Breast epithelium (tissue), 4 donors: ENCODE measurements around the gene STEAP3. TPM values are rescaled to one million over a fixed set of nuclear protein-coding genes. Genes with fewer than 3 reads are reported as not detected.
A peak's percentile ranks its signal among the peaks of the same experiment; 100 is the strongest.

ENCODE experiments used
- DNase-seq, 2 donors: peaks; one replicate each; pipeline ENCODE4 v3.0.0-alpha.2; 2019; ENCODE audit warnings: low spot score in 2 of 2
- H3K27ac ChIP-seq, 2 donors: fragments of 200-600 bp; sonication (generic) in 1 of 2; one replicate each; pipeline ENCODE4 v1.5.1; 2016 to 2019; ENCODE audit warnings: mild to moderate bottlenecking in 1 of 2
- H3K27me3 ChIP-seq, 2 donors: fragments of 200-600 bp; sonication (generic) in 1 of 2; one replicate each; pipeline versions ENCODE4 v1.5.1 to v1.6.0; 2017 to 2019; ENCODE audit warnings: control low read depth in 1 of 2, mild to moderate bottlenecking in 1 of 2
- H3K36me3 ChIP-seq: fragments of 200-600 bp; one replicate; pipeline ENCODE4 v1.5.1; 2019
- H3K4me1 ChIP-seq, 2 donors: fragments of 200-600 bp; sonication (generic); one replicate each; pipeline ENCODE4 v1.5.1; 2016 to 2019; ENCODE audit warnings: control low read depth in 1 of 2
- H3K4me3 ChIP-seq, 3 donors: fragments of 200-600 bp; sonication (generic); 1 replicate in 2 of 3; 2 replicates in 1 of 3; pipeline ENCODE4 v1.5.1; 2016 to 2019; ENCODE audit warnings: mild to moderate bottlenecking in 3 of 3, moderate library complexity in 2 of 3
- H3K9me3 ChIP-seq, 2 donors: fragments of 200-600 bp; sonication (generic) in 1 of 2; one replicate each; pipeline ENCODE4 v1.5.1; 2016 to 2019; ENCODE audit warnings: control low read depth in 1 of 2
- POLR2A ChIP-seq: fragments of 450-650 bp; IDR thresholded peaks from one replicate; pipeline ENCODE4 v1.6.1; 2016; ENCODE audit warnings: antibody characterized with exemption, mild to moderate bottlenecking, moderate library complexity
- POLR2AphosphoS5 ChIP-seq, 3 donors: sonication (generic); formaldehyde crosslinking; IDR thresholded peaks; one replicate each; pipeline ENCODE4 v1.6.1; 2017; ENCODE audit warnings: antibody characterized with exemption in 3 of 3
- intact Hi-C: fragments of 100-400 bp; cut with DNase I; formaldehyde crosslinking; loops from one replicate; pipeline ENCODE4 v1.15.1; 2023; ENCODE audit warnings: low total_unique reads
- total RNA-seq, 3 donors: library from RNA; depleted of rRNA; stranded (reverse); fragments of >200 nt; gene quantifications; one replicate each; pipeline ENCODE4 v1.1.0, GENCODE V29; 2016
- TF ChIP-seq, protein P1 (sequence below), 3 donors: fragments of 450-650 bp; IDR thresholded peaks; one replicate each; pipeline ENCODE4 v1.5.1; 2016 to 2017; ENCODE audit warnings: antibody characterized with exemption in 3 of 3, mild to moderate bottlenecking in 3 of 3, moderate library complexity in 3 of 3

Gene STEAP3
- total RNA-seq, 3 donors from 2014 or later, result 11.2 to 52.2 (median 49.8) TPM

DNA sequence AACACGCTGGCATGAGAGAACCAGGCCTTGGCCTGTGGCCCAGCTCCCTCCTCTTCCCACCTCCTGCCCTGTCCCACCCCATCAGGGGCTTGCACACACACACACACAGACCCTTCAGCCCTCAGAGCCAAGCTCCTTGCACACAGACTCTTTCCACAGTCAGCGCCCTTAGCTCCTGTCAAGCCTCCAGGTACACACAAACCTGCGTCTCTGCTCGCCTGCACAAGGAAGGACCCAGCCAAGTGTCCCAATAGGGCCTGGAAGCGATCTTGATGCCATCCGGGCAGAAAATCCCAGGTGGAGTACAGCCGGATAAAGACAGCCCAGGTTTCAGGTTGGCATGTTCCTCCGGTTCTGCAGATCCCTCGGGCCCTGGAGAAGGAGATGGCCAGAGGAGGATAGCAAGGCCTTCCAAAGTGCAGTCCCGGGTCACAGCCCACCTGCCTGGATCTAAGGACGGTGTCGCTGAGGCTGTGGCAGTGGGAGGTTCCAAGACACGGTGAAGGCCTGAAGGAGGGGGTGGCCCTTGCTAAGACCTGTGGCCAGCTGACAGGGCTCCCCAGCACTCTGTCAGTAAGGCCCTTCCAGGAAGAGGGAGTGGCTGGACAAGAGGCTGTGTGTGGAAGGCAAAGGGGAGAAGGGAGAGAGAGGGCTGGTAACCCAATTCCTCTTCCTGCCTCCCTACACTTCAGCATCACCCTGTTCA lies 18.5 kb upstream of the STEAP3 start:
- DNase-seq, result no peak
- Histone ChIP-seq H3K4me1 (peaks cover 0 to 7% of the 10 kb centered on the region in 2 donors), H3K27me3 (no peaks in the 10 kb centered on the region), H3K4me3 (no peak overlapping the region), H3K9me3 (no peaks in the 10 kb centered on the region), H3K27ac (peak overlapping the region; percentile 66 to 79), H3K36me3 (no peaks in the 10 kb centered on the region)
- TF ChIP-seq POLR2A (no peak), POLR2AphosphoS5 (IDR thresholded peaks at IDR 0.05) (no peak)
- TF ChIP-seq, protein P1, sequence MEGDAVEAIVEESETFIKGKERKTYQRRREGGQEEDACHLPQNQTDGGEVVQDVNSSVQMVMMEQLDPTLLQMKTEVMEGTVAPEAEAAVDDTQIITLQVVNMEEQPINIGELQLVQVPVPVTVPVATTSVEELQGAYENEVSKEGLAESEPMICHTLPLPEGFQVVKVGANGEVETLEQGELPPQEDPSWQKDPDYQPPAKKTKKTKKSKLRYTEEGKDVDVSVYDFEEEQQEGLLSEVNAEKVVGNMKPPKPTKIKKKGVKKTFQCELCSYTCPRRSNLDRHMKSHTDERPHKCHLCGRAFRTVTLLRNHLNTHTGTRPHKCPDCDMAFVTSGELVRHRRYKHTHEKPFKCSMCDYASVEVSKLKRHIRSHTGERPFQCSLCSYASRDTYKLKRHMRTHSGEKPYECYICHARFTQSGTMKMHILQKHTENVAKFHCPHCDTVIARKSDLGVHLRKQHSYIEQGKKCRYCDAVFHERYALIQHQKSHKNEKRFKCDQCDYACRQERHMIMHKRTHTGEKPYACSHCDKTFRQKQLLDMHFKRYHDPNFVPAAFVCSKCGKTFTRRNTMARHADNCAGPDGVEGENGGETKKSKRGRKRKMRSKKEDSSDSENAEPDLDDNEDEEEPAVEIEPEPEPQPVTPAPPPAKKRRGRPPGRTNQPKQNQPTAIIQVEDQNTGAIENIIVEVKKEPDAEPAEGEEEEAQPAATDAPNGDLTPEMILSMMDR (IDR thresholded peaks at IDR 0.05), result no peak
- intact Hi-C loops, result loop anchor here (5.0 kb wide), 1 partner anchor 33 kb away; no protein-coding TSS in a partner anchor

DNA sequence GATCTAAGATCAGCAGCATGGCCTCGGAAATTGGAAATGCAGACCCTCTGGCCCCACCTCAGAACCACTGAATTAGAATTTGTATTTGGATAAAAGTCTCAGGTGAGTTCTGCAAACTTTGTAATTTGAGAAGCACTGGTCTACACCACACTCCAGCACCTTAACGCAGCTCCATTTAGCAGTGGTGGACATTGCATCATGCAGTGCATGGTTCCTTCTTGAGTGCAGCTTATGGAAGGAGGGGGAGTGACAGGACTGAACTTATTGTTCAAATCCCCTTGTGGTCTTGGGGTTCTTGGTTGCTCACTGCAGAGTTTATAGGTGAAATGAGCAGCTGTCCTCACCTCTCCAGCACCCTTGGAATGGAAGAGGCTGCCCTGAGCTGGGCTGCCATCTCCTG lies 17.4 kb upstream of the STEAP3 start:
- Histone ChIP-seq H3K4me3 (no peak overlapping the region), H3K27me3 (no peaks in the 10 kb centered on the region), H3K4me1 (peaks cover 0 to 7% of the 10 kb centered on the region in 2 donors), H3K9me3 (no peaks in the 10 kb centered on the region), H3K36me3 (no peaks in the 10 kb centered on the region), H3K27ac (no peak overlapping the region)
- intact Hi-C loops, result loop anchor here (5.0 kb wide), 1 partner anchor 34 kb away; no protein-coding TSS in a partner anchor
- TF ChIP-seq, protein P1 (IDR thresholded peaks at IDR 0.05), result no peak
- TF ChIP-seq POLR2AphosphoS5 (IDR thresholded peaks at IDR 0.05) (no peak), POLR2A (no peak)
- no peak for DNase-seq

DNA sequence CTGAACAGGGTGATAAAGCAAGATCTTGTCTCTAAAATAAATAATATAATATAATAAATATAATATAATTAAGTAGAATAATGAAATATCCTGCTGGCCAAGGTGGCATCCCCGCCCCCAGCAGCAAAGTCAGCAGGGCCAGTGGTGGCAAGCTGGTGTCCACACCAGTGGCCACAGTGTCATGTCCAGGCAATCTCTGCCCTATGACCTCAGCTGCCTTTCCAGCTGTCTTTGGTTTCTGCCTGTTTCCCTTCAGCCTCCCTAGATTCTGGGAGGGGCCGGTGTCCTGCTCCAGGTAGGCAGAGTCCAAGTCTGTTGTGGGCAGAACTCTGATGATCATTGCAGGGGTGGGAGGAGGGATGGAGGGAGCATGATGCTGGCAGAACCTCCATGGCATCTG lies 16.2 kb upstream of the STEAP3 start:
- H3K9me3 ChIP-seq, result no peaks in the 10 kb centered on the region
- peaks cover 0 to 7% of the 10 kb centered on the region in 2 donors for H3K4me1 ChIP-seq
- no peak for DNase-seq
- no peak overlapping the region for H3K27ac ChIP-seq
- no peaks in the 10 kb centered on the region for H3K27me3 ChIP-seq
- H3K4me3 ChIP-seq, result no peak overlapping the region
- no peaks in the 10 kb centered on the region for H3K36me3 ChIP-seq
- TF ChIP-seq POLR2AphosphoS5 (IDR thresholded peaks at IDR 0.05) (no peak), POLR2A (no peak)
- TF ChIP-seq, protein P1 (IDR thresholded peaks at IDR 0.05), result no peak
- intact Hi-C loops, result loop anchor here (5.0 kb wide), 1 partner anchor 35 kb away; no protein-coding TSS in a partner anchor

DNA sequence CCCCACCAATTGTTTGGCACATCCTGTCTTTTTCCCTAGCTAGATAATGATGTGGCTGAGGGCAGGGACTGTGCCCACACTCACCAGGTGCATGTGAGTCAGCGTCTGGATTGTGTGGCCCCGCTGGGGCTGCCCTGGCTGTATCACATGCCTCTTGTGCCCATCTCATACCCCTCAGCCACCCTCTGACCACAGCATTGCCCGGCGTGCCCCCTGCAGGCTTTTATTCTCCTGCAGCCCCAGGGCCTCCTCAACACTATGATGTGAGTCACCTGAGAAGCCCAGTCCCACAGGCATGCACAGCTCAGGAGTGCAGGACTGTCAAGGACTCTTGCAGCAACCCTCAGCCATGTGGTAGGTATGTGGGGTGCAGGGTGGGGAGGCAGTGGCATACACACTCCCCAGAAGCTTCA lies 14.8 kb upstream of the STEAP3 start:
- peaks cover 0 to 7% of the 10 kb centered on the region in 2 donors for H3K4me1 ChIP-seq
- no peak overlapping the region for H3K27ac ChIP-seq
- no peaks in the 10 kb centered on the region for H3K36me3 ChIP-seq
- intact Hi-C loops, result loop anchor here (5.0 kb wide), 1 partner anchor 36 kb away; no protein-coding TSS in a partner anchor
- TF ChIP-seq, protein P1 (IDR thresholded peaks at IDR 0.05), result no peak
- TF ChIP-seq POLR2A, result no peak
- TF ChIP-seq POLR2AphosphoS5 (IDR thresholded peaks at IDR 0.05), result no peak
- no peaks in the 10 kb centered on the region for H3K9me3 ChIP-seq
- no peak for DNase-seq
- no peaks in the 10 kb centered on the region for H3K27me3 ChIP-seq
- H3K4me3 ChIP-seq, result no peak overlapping the region

DNA sequence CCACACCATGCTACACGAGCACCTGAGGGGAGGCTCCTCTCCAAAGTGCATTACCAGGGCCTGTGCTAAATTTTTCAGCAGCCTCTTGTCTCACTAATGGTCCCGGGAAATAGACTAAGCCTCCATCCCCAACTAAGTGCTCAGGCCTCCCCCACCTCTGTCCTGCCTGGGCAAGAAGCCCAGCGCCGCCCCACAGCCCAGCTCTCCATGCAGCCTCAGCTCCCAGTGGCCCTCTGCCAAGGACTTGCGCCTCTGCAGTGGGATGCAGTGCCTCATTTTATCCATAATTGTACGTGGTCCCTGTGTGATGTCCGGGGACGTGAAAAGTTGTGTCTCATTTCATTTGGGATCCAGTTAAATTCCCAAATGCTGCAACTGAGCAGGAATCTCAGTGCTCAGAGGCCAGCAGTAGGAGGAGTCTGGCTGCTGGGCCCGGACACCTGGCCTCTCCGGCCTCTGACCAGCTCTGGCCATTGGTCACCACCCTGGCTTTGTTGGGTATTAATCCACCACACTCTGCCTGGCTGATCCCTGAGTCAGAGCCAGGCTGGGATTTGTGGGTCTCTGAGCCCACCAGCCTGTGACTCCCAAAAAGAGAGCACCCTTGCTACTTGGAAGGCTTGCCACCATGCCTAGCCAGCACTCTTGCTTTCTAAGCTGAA lies 11.4 kb upstream of the STEAP3 start:
- Histone ChIP-seq H3K27ac (no peak overlapping the region), H3K27me3 (no peaks in the 10 kb centered on the region), H3K4me3 (no peak overlapping the region), H3K4me1 (no peaks in the 10 kb centered on the region), H3K36me3 (no peaks in the 10 kb centered on the region), H3K9me3 (no peaks in the 10 kb centered on the region)
- no peak for DNase-seq
- intact Hi-C loops, result no loop called here
- TF ChIP-seq POLR2A (no peak), POLR2AphosphoS5 (IDR thresholded peaks at IDR 0.05) (no peak)
- TF ChIP-seq, protein P1 (IDR thresholded peaks at IDR 0.05), result no peak
